Stimulated activated CD8-positive, alpha-beta memory T cell treated with anti-CD3 and anti-CD28 coated beads, Interleukin-12 subunit alpha, Interleukin-12 subunit beta, amount 100 ng/mL, for 24 hours (primary cell): ENCODE data around the gene CCDC97.
A peak's percentile ranks its signal among the peaks of the same experiment; 100 is the strongest.
"Not testable (repeated sequence)": the region's sequence is repeated elsewhere in the genome, so short reads cannot be mapped to it uniquely, and the experiment has no call there.

Experiments
- DNase-seq: peaks from one replicate; pipeline ENCODE4 v3.0.0-alpha.2; 2020; ENCODE audit errors: extremely low read depth

Gene CCDC97

GRCh38 chr19:41310033-41310831 is at the start of gene CCDC97:
TSS of gene CCDC97 (plus strand) at chr19:41310172. CDS start at chr19:41310311, 139 bp downstream.
- peak; percentile 69 for DNase-seq

DNA sequence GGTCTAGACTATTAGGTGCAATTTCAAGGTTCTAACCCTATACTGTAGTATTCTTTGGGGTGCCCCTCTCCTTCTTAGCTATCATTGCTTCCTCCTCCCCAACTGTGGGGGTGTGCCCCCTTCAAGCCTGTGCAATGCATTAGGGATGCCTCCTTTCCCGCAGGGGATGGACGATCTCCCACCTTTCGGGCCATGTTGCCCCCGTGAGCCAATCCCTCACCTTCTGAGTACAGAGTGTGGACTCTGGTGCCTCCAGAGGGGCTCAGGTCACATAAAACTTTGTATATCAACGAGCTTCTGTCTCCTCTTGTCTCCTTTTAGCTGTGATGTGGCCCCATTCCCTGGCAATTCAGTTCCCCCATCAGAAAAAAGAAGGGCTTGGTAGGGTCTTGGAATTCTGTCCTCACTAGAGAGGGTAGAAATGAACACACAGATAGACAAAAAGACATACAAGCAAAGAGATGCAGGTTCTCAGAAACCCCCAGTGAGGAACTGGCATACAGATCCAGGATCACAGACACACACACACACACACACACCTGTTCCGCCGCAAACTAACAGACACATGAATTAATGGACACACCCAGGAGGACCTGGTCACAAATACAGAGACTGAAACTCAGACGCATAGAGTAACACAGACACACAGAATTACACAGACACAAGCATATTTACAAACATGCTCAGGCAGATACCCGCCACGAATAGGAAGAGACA is 48.3 kb upstream of the CCDC97 start:
- DNase-seq = no peak

DNA sequence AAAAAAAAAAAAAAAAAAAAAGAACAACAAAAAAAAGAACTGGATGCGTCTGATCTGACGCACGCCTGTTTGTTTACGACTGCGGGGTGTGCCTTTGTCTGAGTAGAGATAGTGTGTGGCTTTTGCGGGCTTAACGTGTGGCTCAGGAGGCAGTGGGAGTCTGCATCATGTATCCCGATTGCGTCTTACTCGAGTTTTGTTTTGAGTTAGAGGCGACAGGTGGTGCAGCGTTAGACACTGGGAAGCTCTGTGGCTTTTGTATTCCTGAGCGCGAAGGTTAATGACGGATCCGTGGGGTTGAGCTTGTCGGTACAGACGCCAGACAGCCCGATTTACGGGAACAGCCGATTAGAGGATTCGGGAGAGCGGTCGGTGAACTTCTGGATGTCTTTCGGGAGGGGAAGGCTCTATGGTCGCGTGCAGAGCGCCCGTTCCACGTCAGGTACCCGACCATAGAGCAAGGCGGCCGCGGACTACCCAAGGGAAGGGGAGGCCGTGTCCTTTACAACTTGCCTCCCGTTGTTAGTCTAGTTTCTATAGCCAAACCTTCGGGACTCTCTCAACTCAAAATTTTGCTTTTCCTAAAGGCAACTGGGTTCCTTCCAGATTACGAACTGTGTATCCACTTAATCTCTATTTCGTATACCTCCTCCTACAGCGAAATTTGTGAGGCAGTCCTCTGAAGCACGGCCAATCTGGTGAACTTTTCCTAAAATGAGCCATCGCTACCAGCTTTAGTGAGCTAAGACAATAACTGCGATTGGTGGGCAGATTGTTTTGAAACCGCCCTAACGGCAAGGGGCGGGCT is 46.7 kb upstream of the CCDC97 start:
- peak; percentile 63 for DNase-seq

DNA sequence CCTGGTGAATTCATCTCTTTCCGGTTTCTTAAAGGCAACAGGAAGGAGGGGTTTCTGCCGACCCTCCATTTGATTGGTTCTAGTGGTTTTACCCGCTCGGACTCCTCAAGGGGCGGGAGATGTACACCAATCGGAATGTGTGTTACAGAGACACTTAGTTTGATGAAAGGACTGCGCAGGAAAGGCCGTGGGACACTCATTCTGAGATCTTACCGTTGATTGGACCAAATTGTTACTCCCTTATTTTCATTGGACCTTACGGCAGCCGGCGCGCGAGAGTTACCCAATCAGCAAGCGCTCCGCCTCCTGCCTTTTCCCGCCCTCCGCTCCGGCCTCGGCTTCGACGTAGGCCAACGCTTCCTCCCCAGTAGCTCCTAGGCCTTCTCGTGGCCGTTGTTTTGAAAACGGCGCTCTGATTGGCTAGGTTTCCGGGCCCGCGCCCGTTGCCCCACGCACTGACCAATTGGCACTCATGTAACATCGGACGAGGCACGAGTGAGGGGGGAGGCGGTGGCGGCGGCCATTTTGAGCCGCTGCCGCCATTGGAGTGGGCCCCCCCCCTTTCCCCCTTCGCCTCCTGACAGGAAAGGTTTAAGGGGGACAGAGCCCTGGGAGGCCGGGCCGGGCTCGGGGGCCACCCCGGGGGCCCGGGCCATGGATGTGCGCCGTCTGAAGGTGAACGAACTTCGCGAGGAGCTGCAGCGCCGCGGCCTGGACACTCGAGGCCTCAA is 46.0 kb upstream of the CCDC97 start, which contains the start of gene HNRNPUL1:
HNRNPUL1 (plus strand) TSS at position 523 of the 731 bp plus-strand sequence; CDS start at position 655, 132 bp downstream.
- DNase-seq = peak; percentile 93

DNA sequence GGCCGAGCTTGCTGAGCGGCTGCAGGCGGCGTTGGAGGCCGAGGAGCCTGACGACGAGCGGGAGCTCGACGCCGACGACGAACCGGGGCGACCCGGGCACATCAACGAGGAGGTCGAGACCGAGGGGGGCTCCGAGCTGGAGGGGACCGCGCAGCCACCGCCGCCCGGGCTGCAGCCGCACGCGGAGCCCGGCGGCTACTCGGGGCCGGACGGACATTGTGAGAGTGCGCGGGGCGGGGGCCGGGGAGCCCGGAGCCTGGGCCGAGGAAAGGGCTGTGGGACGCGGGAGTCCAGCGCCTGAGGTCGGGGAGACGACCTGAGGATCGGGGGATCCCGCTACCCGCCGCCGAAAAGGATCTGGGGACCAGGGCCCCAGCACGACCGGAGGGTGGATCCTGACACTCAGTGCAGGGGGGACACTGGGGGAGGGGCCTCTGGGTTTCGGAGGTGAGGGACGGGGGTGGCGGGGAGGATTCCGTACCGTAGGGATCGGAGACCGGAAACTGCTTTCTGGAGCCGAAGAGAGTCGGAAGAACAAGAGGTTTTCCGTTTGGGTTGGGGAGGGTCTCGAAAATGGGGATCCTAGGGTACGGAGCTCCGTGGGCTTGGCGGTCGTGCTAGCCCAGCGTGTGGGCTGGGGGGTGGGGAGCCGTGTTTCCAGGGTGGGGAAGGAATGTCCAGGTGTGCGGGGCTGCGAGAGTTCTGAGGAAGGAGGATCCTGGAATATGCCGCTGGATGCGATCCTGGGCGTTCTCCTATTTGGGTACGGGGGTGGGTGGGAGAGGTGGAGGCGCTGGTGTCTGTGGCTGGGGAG is 45.2 kb upstream of the CCDC97 start:
- peak; percentile 57 for DNase-seq

DNA sequence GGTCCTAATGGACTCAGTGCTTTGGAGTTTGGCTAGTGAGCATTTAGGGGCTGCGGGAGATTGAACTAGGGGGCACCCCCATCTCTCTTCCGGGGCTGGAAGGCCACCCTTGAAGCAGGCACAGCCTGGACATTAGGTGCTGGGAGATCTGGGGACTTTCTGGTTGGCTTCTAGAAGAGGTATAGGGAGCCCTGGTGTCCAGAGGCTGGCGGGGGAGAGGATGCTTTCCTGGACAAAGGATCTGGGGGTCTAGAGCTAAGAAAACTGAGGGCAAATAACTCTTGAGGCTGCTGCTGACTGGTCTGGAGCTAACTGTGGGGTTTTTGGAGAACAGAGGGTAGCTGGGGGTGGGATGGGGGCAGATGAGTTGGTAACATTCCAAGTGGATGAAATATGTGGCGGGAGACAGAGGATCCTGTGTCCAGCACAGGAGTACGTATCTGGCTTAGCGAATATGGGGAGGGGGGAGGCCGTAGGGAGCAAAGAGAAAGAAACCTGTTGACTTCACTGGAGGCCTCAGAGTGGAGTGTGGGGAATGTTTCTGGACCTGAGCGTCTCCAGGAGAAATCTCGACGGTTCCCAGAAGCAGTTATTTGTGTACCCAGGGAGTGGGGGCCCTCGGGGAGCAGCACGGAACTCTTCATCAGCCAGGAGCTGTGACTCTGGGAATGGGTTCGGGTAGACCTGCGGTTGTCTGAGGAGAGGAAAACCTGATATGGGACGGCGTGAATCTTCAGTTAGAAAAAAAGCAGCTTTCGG is 44.4 kb upstream of the CCDC97 start:
- no peak for DNase-seq

- DNase-seq = no peak
These were observed 40.9 kb upstream of the CCDC97 start for GRCh38 chr19:41269055-41269454.

GRCh38 chr19:41269571-41269970 is 40.4 kb upstream of the CCDC97 start:
- DNase-seq = no peak

- no peak for DNase-seq
These were observed 36.9 kb upstream of the CCDC97 start for GRCh38 chr19:41273076-41273475.

DNA sequence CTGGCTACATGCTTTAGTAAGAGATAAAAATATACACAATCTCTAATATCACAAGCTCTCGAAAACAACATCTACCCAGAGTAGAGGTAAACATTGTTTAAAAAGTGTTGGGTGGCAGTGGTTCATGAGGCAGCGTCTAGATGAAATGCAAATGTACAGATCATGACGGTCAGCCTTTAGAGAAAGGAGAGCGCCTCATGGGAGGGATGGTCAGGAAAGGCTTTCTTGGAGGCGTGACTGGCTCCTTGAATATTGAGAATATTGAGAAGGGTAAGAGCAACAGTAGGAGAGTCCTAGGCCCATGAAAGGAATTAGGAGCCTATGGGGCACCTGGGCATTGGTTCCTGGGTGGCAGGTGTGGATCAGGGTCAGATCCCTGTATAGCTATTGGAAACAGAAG is 35.2 kb upstream of the CCDC97 start:
- DNase-seq = no peak

GRCh38 chr19:41276231-41276630 is 33.7 kb upstream of the CCDC97 start:
- DNase-seq = no peak

DNA sequence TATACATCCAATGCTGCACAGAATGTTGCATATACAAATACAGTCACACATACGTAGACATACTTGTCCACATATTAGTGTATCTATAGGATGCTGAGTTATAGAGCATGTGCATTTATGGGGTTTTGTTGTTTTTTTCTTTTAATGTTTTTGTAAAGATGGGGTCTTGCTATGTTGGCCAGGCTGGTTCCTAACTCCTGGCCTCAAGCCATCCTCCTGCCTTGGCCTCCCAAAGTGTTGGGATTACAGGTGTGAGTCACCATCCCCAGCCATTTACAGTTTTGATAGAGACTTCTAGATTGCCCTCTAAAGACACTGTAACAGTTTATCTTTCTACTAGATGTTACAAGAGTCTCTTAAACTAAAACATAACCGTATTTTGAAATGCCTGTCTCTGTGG is 31.5 kb upstream of the CCDC97 start:
- no peak for DNase-seq

- no peak for DNase-seq
These were observed 21.1 kb upstream of the CCDC97 start for GRCh38 chr19:41288673-41289530.

- not testable (repeated sequence) for DNase-seq
These were observed 20.2 kb upstream of the CCDC97 start for GRCh38 chr19:41289814-41290213.

DNA sequence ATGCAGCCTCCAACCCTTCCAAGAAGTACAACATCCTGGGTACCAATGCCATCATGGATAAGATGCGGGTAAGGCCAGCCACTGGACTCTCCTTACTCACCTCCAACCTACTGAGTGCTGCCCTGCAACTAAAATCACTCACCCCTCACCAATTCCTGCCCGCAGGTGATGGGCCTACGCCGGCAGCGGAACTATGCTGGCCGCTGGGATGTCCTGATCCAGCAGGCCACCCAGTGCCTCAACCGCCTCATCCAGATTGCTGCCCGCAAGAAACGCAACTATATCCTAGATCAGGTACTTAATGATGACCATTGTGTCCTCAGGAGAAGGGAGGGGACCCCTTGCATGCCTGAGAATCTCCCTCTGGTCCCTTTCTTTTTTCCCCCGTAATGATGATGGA is 15.6 kb upstream of the CCDC97 start:
- DNase-seq = no peak

DNA sequence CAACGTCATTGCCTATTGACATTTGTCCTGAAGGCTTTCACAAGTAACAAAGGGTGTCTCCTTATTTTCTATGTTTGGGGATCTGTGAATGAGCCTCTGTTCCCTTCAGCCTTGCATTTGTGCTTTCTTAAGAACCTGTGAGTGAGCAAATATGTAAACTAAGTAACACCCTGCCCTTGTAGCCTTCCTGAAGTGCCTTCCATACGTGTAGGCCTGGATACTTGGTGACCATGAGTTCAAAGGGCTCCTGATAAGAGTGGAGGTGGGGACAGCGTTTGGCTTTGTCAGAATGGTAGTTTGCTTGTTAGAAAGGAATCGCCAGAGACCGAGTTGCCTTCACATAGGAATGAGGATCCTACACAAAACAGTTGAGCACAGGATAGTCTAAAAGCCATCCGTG is 14.5 kb upstream of the CCDC97 start:
- DNase-seq = no peak

GRCh38 chr19:41296433-41296871 is 13.5 kb upstream of the CCDC97 start:
- no peak for DNase-seq

GRCh38 chr19:41297628-41298347 is 12.2 kb upstream of the CCDC97 start:
- no peak for DNase-seq
